HEK293T (cell line): ENCODE data around the gene ZNF100.

Experiments used
- ARNT ChIP-seq: fragments of 450-650 bp; IDR thresholded peaks from 2 replicates; pipeline ENCODE4 v1.6.1; 2017; ENCODE audit warnings: mild to moderate bottlenecking
- FOXA1 ChIP-seq: fragments of 450-650 bp; IDR thresholded peaks from 2 replicates; pipeline ENCODE4 v1.6.1; 2016; ENCODE audit warnings: mild to moderate bottlenecking
- FOXK2 ChIP-seq: fragments of 450-650 bp; IDR thresholded peaks from 2 replicates; pipeline ENCODE4 v1.6.1; 2016; ENCODE audit warnings: mild to moderate bottlenecking
- FOXM1 ChIP-seq: fragments of 450-650 bp; IDR thresholded peaks from 2 replicates; pipeline ENCODE4 v1.6.1; 2017; ENCODE audit warnings: mild to moderate bottlenecking, borderline replicate concordance
- HDGF ChIP-seq: fragments of 450-650 bp; IDR thresholded peaks from 2 replicates; pipeline ENCODE4 v1.6.1; 2017; ENCODE audit warnings: antibody characterized with exemption, borderline replicate concordance
- L3MBTL2 ChIP-seq: fragments of 450-650 bp; conservative IDR thresholded peaks from 2 replicates; pipeline ENCODE4 v1.6.1; 2016; ENCODE audit warnings: mild to moderate bottlenecking
- NFRKB ChIP-seq: fragments of 450-650 bp; IDR thresholded peaks from 2 replicates; pipeline ENCODE4 v1.6.1; 2016; ENCODE audit warnings: mild to moderate bottlenecking, moderate library complexity
- SP1 ChIP-seq: fragments of 450-650 bp; IDR thresholded peaks from 2 replicates; pipeline ENCODE4 v1.6.1; 2017
- SUZ12 ChIP-seq: fragments of 450-650 bp; IDR thresholded peaks from 2 replicates; pipeline ENCODE4 v1.6.1; 2016; ENCODE audit warnings: mild to moderate bottlenecking
- TARDBP ChIP-seq: fragments of 450-650 bp; IDR thresholded peaks from 2 replicates; pipeline ENCODE4 v1.6.1; 2016
- ZNF384 ChIP-seq: fragments of 450-650 bp; IDR thresholded peaks from 2 replicates; pipeline ENCODE4 v1.6.1; 2016
- TF ChIP-seq, protein P1 (sequence below): fragments of 450-650 bp; IDR thresholded peaks from 2 replicates; pipeline ENCODE4 v1.6.1; 2016

DNA sequence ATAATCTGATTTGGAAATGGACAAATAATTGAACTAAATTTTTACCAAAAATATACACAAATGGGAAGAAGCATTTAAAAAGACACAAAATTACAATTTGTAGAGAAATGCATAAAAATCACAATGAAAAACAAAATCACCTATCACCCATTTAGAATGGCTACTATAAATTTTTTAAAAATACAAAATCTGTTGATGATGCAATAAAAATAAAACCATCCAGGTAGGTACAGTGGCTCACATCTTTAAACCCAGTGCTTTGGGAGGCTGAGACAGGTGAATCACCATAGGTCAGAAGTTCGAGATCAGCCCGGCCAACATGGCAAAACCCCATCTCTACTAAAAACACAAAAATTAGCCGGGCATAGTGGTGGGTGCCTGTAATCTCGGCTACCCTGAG is 45.1 kb upstream of the ZNF100 start:
- no peak for TF ChIP-seq SP1
- no peak for TF ChIP-seq TARDBP
- TF ChIP-seq FOXM1: no peak
- TF ChIP-seq HDGF: no peak
- TF ChIP-seq FOXA1: no peak
- no peak for TF ChIP-seq L3MBTL2
- TF ChIP-seq SUZ12: no peak
- no peak for TF ChIP-seq ARNT
- TF ChIP-seq, protein P1, sequence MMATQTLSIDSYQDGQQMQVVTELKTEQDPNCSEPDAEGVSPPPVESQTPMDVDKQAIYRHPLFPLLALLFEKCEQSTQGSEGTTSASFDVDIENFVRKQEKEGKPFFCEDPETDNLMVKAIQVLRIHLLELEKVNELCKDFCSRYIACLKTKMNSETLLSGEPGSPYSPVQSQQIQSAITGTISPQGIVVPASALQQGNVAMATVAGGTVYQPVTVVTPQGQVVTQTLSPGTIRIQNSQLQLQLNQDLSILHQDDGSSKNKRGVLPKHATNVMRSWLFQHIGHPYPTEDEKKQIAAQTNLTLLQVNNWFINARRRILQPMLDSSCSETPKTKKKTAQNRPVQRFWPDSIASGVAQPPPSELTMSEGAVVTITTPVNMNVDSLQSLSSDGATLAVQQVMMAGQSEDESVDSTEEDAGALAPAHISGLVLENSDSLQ: no peak
- TF ChIP-seq ZNF384: no peak
- no peak for TF ChIP-seq NFRKB
- TF ChIP-seq FOXK2: no peak
